ENCODE results near the gene AKAP6. TPM values are rescaled to one million over a fixed set of nuclear protein-coding genes. Genes with fewer than 3 reads are reported as not detected.

The AKAP6 gene
- total and polyA plus RNA-seq, 2 of the 8 experiments (the other 6 are each of a cell fraction or from before 2014, with no cell fraction given) = 0.09 to 0.89 TPM

GRCh38 chr14:32352631-32353030, 23.5 kb downstream of the AKAP6 start:
- Histone ChIP-seq H3K27ac (ENCODE audit: low read depth, low read length) (no peak overlapping the region), H3K23me2 (ENCODE audit: low read depth, low read length) (no peaks in the 10 kb centered on the region; the same call in 1 of the 2 replicates), H3K14ac (ENCODE audit: insufficient read length) (no peak overlapping the region), H3K9ac (replicated peaks in 1 of 4; ENCODE audit: extremely low read depth in 1 of 4, low read depth in 3 of 4, low read length in 3 of 4) (no peak overlapping the region), H2BK12ac (ENCODE audit: low read depth, low read length) (no peak overlapping the region), H4K91ac (replicated peaks; ENCODE audit: insufficient read length, low read length) (no peak overlapping the region), H3K4me3 (ENCODE audit: extremely low read depth in 1 of 4, insufficient read depth in 2 of 4, low read depth in 3 of 4, low read length in 4 of 4) (no peak overlapping the region), H3K4ac (replicated peaks; ENCODE audit: insufficient read length, low read depth, low read length) (no peak overlapping the region), H2BK120ac (replicated peaks; ENCODE audit: low read depth, low read length) (no peak overlapping the region), H3K18ac (ENCODE audit: extremely low read depth, low read length) (no peak overlapping the region), H3K56ac (replicated peaks; ENCODE audit: insufficient read length, low read depth, low read length) (no peak overlapping the region), H4K20me1 (replicated peaks in 1 of 2; ENCODE audit: control insufficient read depth in 1 of 2, insufficient read depth in 2 of 2, low read length in 2 of 2) (no peaks in the 10 kb centered on the region), H2BK15ac (ENCODE audit: low read length) (no peak overlapping the region), H4K5ac (ENCODE audit: insufficient read length, low read depth, low read length) (no peak overlapping the region), H2BK5ac (ENCODE audit: low read depth, low read length) (no peak overlapping the region), H3K36me3 (ENCODE audit: control insufficient read depth in 2 of 4, insufficient read depth in 4 of 4, low read length in 3 of 4) (no peaks in the 10 kb centered on the region), H4K8ac (ENCODE audit: extremely low read depth, insufficient read depth, low read length) (no peak overlapping the region), H3K4me1 (replicated peaks in 1 of 4; ENCODE audit: control insufficient read depth in 3 of 4, insufficient read depth in 4 of 4, low read length in 3 of 4) (no peaks in the 10 kb centered on the region), H3K4me2 (ENCODE audit: insufficient read depth in 1 of 2, low read depth in 2 of 2, low read length in 2 of 2) (no peak overlapping the region), H3K79me1 (ENCODE audit: low read depth, low read length) (no peaks in the 10 kb centered on the region), H2AFZ (ENCODE audit: low read length) (no peak overlapping the region), H3K23ac (ENCODE audit: insufficient read length) (no peak overlapping the region), H2AK5ac (ENCODE audit: low read depth, low read length) (no peak overlapping the region), H3K27me3 (replicated peaks in 1 of 4; ENCODE audit: control insufficient read depth in 3 of 4, extremely low read depth in 1 of 4, insufficient read depth in 3 of 4, low read length in 3 of 4) (no peaks in the 10 kb centered on the region), H3K79me2 (ENCODE audit: control insufficient read depth in 1 of 2, insufficient read depth in 2 of 2, low read length in 2 of 2) (no peaks in the 10 kb centered on the region), H3K9me3 (ENCODE audit: insufficient read depth in 2 of 2, low read depth in 1 of 2, low read length in 1 of 2) (no peaks in the 10 kb centered on the region), H2BK20ac (ENCODE audit: low read length) (no peak overlapping the region)
- POLR2A ChIA-PET (ENCODE audit: partially characterized antibody) = no interaction called here
- no peak for TF ChIP-seq RFX5 (IDR thresholded peaks at IDR 0.05; ENCODE audit: borderline replicate concordance, low read depth, low read length)
- TF ChIP-seq JUN (IDR thresholded peaks at IDR 0.05; ENCODE audit: low read depth, low read length) = no peak
- TF ChIP-seq HDAC2 (IDR thresholded peaks at IDR 0.05; ENCODE audit: borderline replicate concordance in 1 of 2, low read depth in 2 of 2, low read length in 2 of 2) = no peak
- TF ChIP-seq CHD2 (IDR thresholded peaks at IDR 0.05; ENCODE audit: low read length) = no peak
- TF ChIP-seq E2F6 (IDR thresholded peaks at IDR 0.05) = no peak
- TF ChIP-seq EP300 (IDR thresholded peaks at IDR 0.05; ENCODE audit: borderline replicate concordance in 1 of 2, low read depth in 2 of 2, low read length in 2 of 2) = no peak
- TF ChIP-seq TCF12 (IDR thresholded peaks at IDR 0.05; ENCODE audit: low read depth, low read length) = no peak
- TF ChIP-seq KDM1A (IDR thresholded peaks at IDR 0.05; ENCODE audit: borderline replicate concordance, low read length) = no peak
- FAIRE-seq (no peak), DNase-seq (ENCODE audit: low read depth in 1 of 2, low spot score in 2 of 2) (no peak)
- CTCF ChIA-PET (ENCODE audit: partially characterized antibody) = interaction anchor here (0.6 kb wide), 2 partner anchors 25 to 27 kb away, joined by 3 read pairs; no protein-coding TSS in a partner anchor
- WGBS, 2 experiments (ENCODE audit: extremely low coverage in 1 of 2, insufficient coverage in 1 of 2, insufficient read length in 1 of 2, insufficient replicate concordance in 2 of 2, low coverage in 1 of 2, low lambda C conversion rate in 2 of 2, missing lambda C conversion rate in 1 of 2) = 89% methylated on average over 4 of the region's 4 CpGs; no CpG with 5 or more reads in 1 of the 2 experiments
